ENCODE data around the gene ERC2.

- no peak for TF ChIP-seq CTCF (conservative IDR thresholded peaks at IDR 0.05; ENCODE audit: low read length)
- TF ChIP-seq EZH2phosphoT487 (IDR thresholded peaks at IDR 0.05; ENCODE audit: borderline replicate concordance): no peak
Measured at GRCh38 chr3:56145410-56145809, 322.9 kb downstream of the ERC2 start.
